ENCODE results near the gene BCAS3.

BCAS3 gene

GRCh38 chr17:60677308-60678117 is at the start of gene BCAS3:
Gene BCAS3, plus strand, starts transcription at chr17:60677851.
- Mint-ChIP-seq H3K36me3 (peaks cover 6% of the 10 kb centered on the region), H3K4me1 (peaks cover 15% of the 10 kb centered on the region), H3K27ac (peak within 1 kb of the TSS; percentile 87), H3K9me3 (peaks cover 5% of the 10 kb centered on the region), H3K4me3 (peak within 1 kb of the TSS; percentile 95), H3K27me3 (no peaks in the 10 kb centered on the region)
- peak; percentile 99 for ATAC-seq

- no peaks in the 10 kb centered on the region for H3K9me3 Mint-ChIP-seq
- H3K4me3 Mint-ChIP-seq: no peak overlapping the region
- H3K4me1 Mint-ChIP-seq: peaks cover 3% of the 10 kb centered on the region
- no peaks in the 10 kb centered on the region for H3K27me3 Mint-ChIP-seq
- no peak overlapping the region for H3K27ac Mint-ChIP-seq
- no peak for ATAC-seq
- H3K36me3 Mint-ChIP-seq: peaks cover 17% of the 10 kb centered on the region
Measured at GRCh38 chr17:60628252-60628889, 49.3 kb upstream of the BCAS3 start.

- ATAC-seq: no peak
- Mint-ChIP-seq H3K27me3 (no peaks in the 10 kb centered on the region), H3K36me3 (peaks cover 13% of the 10 kb centered on the region), H3K4me1 (no peaks in the 10 kb centered on the region), H3K4me3 (no peak overlapping the region), H3K27ac (no peak overlapping the region), H3K9me3 (no peaks in the 10 kb centered on the region)
Measured at GRCh38 chr17:60629120-60629519, 48.5 kb upstream of the BCAS3 start.

GRCh38 chr17:60630352-60630751 is 47.3 kb upstream of the BCAS3 start:
- no peaks in the 10 kb centered on the region for H3K4me1 Mint-ChIP-seq
- H3K27me3 Mint-ChIP-seq: no peaks in the 10 kb centered on the region
- H3K27ac Mint-ChIP-seq: no peak overlapping the region

GRCh38 chr17:60631119-60631518 is 46.5 kb upstream of the BCAS3 start:
- no peaks in the 10 kb centered on the region for H3K9me3 Mint-ChIP-seq
- ATAC-seq: no peak
- no peaks in the 10 kb centered on the region for H3K27me3 Mint-ChIP-seq
- no peaks in the 10 kb centered on the region for H3K4me1 Mint-ChIP-seq
- peak overlapping the region; percentile 19 for H3K27ac Mint-ChIP-seq
- no peak overlapping the region for H3K4me3 Mint-ChIP-seq
- H3K36me3 Mint-ChIP-seq: peaks cover 13% of the 10 kb centered on the region

More at GRCh38 chr17:60630352-60630751, 47.3 kb upstream of the BCAS3 start:
- ATAC-seq: no peak
- H3K9me3 Mint-ChIP-seq: no peaks in the 10 kb centered on the region
- H3K4me3 Mint-ChIP-seq: no peak overlapping the region
- H3K36me3 Mint-ChIP-seq: peaks cover 13% of the 10 kb centered on the region

- H3K4me3 Mint-ChIP-seq: no peak overlapping the region
- no peaks in the 10 kb centered on the region for H3K9me3 Mint-ChIP-seq
- no peak for ATAC-seq
- no peaks in the 10 kb centered on the region for H3K27me3 Mint-ChIP-seq
- peaks cover 16% of the 10 kb centered on the region for H3K36me3 Mint-ChIP-seq
- peaks cover 9% of the 10 kb centered on the region for H3K4me1 Mint-ChIP-seq
- H3K27ac Mint-ChIP-seq: no peak overlapping the region
Measured at GRCh38 chr17:60637683-60638082, 40.0 kb upstream of the BCAS3 start.

- H3K27ac Mint-ChIP-seq: no peak overlapping the region
- no peaks in the 10 kb centered on the region for H3K27me3 Mint-ChIP-seq
- H3K9me3 Mint-ChIP-seq: no peaks in the 10 kb centered on the region
- H3K4me1 Mint-ChIP-seq: peaks cover 9% of the 10 kb centered on the region
- H3K36me3 Mint-ChIP-seq: peaks cover 16% of the 10 kb centered on the region
- ATAC-seq: no peak
- no peak overlapping the region for H3K4me3 Mint-ChIP-seq
Measured at GRCh38 chr17:60639019-60639330, 38.7 kb upstream of the BCAS3 start.

GRCh38 chr17:60640503-60640902 is 37.1 kb upstream of the BCAS3 start:
- Mint-ChIP-seq H3K36me3 (peaks cover 16% of the 10 kb centered on the region), H3K4me1 (peaks cover 9% of the 10 kb centered on the region), H3K27me3 (no peaks in the 10 kb centered on the region), H3K9me3 (no peaks in the 10 kb centered on the region), H3K4me3 (no peak overlapping the region), H3K27ac (no peak overlapping the region)
- no peak for ATAC-seq

- H3K27me3 Mint-ChIP-seq: no peaks in the 10 kb centered on the region
- no peak overlapping the region for H3K4me3 Mint-ChIP-seq
- peaks cover 16% of the 10 kb centered on the region for H3K36me3 Mint-ChIP-seq
- ATAC-seq: no peak
- H3K9me3 Mint-ChIP-seq: no peaks in the 10 kb centered on the region
- no peak overlapping the region for H3K27ac Mint-ChIP-seq
- peaks cover 9% of the 10 kb centered on the region for H3K4me1 Mint-ChIP-seq
Measured at GRCh38 chr17:60641126-60641525, 36.5 kb upstream of the BCAS3 start.

- Mint-ChIP-seq H3K9me3 (no peaks in the 10 kb centered on the region), H3K27me3 (no peaks in the 10 kb centered on the region), H3K36me3 (peaks cover 16% of the 10 kb centered on the region), H3K4me3 (no peak overlapping the region), H3K4me1 (peaks cover 9% of the 10 kb centered on the region), H3K27ac (no peak overlapping the region)
- ATAC-seq: peak; percentile 59
Measured at GRCh38 chr17:60641810-60642220, 35.8 kb upstream of the BCAS3 start.

GRCh38 chr17:60645918-60646523 is 31.6 kb upstream of the BCAS3 start:
- H3K36me3 Mint-ChIP-seq: peaks cover 28% of the 10 kb centered on the region
- peaks cover 9% of the 10 kb centered on the region for H3K4me1 Mint-ChIP-seq
- no peaks in the 10 kb centered on the region for H3K27me3 Mint-ChIP-seq
- no peak overlapping the region for H3K27ac Mint-ChIP-seq
- H3K9me3 Mint-ChIP-seq: no peaks in the 10 kb centered on the region
- ATAC-seq: no peak
- no peak overlapping the region for H3K4me3 Mint-ChIP-seq

- H3K4me1 Mint-ChIP-seq: peaks cover 4% of the 10 kb centered on the region
- H3K27me3 Mint-ChIP-seq: no peaks in the 10 kb centered on the region
- H3K36me3 Mint-ChIP-seq: peaks cover 30% of the 10 kb centered on the region
- H3K27ac Mint-ChIP-seq: no peak overlapping the region
- H3K4me3 Mint-ChIP-seq: no peak overlapping the region
- ATAC-seq: no peak
- H3K9me3 Mint-ChIP-seq: no peaks in the 10 kb centered on the region
Measured at GRCh38 chr17:60646701-60647100, 30.9 kb upstream of the BCAS3 start.

- no peak overlapping the region for H3K27ac Mint-ChIP-seq
- H3K36me3 Mint-ChIP-seq: peaks cover 30% of the 10 kb centered on the region
- H3K9me3 Mint-ChIP-seq: no peaks in the 10 kb centered on the region
- ATAC-seq: no peak
- peaks cover 10% of the 10 kb centered on the region for H3K4me1 Mint-ChIP-seq
- no peaks in the 10 kb centered on the region for H3K27me3 Mint-ChIP-seq
- no peak overlapping the region for H3K4me3 Mint-ChIP-seq
Measured at GRCh38 chr17:60647705-60648104, 29.9 kb upstream of the BCAS3 start.

GRCh38 chr17:60652454-60653247 is 25.0 kb upstream of the BCAS3 start:
- no peak overlapping the region for H3K4me3 Mint-ChIP-seq
- peaks cover 23% of the 10 kb centered on the region for H3K4me1 Mint-ChIP-seq
- ATAC-seq: peak; percentile 93
- H3K27me3 Mint-ChIP-seq: no peaks in the 10 kb centered on the region
- no peaks in the 10 kb centered on the region for H3K9me3 Mint-ChIP-seq
- no peak overlapping the region for H3K27ac Mint-ChIP-seq
- peaks cover 44% of the 10 kb centered on the region for H3K36me3 Mint-ChIP-seq

- no peak overlapping the region for H3K4me3 Mint-ChIP-seq
- H3K9me3 Mint-ChIP-seq: no peaks in the 10 kb centered on the region
- peaks cover 39% of the 10 kb centered on the region for H3K36me3 Mint-ChIP-seq
- H3K4me1 Mint-ChIP-seq: peaks cover 23% of the 10 kb centered on the region
- no peaks in the 10 kb centered on the region for H3K27me3 Mint-ChIP-seq
- H3K27ac Mint-ChIP-seq: no peak overlapping the region
- ATAC-seq: no peak
Measured at GRCh38 chr17:60653569-60653968, 24.1 kb upstream of the BCAS3 start.

All from stimulated activated memory B cell treated with anti-CD40 and anti-IgM and Interleukin-4, amounts not matched to agents 10 μg/mL and 1 μg/mL and 100 μg/mL, for 72 hours (primary cell).